ENCODE measurements around the gene BICRA.

BICRA gene

DNA sequence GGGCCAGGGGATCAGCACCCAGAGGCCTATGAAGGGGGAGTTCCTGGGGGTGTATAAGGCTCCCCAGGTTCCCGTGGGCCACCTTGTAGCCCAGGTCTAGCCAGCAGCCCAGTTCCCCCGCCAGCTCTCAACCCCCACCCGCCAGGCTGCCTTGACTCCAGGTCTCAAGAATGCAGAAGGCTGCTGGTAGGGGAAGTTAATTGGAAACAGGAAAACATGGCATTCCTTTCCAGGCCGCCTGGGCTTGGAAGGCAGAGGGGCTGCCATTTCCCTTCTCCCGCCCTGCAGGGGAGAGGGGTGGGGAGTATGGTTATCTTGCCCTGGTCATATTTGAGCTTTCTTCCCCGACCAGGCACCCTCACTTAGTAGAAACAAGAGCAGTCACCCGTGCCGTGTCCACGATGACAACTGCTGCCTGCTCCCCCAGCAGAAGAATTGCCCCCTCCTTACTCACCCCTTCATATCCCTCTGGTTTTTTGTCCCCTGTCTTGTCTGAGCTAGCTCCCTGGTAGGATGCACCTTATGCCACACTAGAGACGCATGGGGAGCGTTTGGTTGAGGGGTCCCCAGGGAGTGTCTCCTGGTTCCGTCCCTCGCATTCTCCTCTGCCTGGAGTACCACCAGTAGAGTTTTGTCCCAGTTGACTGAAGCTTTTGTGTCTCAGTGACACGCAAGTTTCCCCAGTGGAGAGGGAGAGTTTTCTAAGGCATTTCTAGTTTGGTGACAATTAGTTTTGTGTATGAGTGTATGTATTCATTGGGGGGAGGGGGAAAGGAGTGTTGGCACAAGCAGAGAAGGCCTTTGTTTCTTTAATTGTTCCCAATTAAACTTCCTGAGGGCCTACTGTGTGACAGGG lies 4.5 kb downstream of the BICRA start:
- no peak overlapping the region for H3K4me3 ChIP-seq (ENCODE audit: low read length)
- TF ChIP-seq ZNF274 (IDR thresholded peaks at IDR 0.05; ENCODE audit: low read depth, low read length) = no peak

DNA sequence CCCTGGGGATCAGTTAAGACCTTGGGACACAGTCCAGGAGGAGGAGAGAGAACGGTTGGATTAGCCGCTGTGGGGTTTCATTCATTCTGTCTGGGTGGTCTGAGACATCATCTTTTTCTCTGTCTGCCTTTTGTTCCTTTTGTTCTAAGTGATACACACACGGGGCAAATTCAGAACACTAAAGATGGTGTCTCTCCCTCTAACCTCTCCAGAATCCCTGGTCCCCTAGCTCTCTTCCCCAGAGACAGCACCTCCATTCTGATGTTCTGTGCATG lies 5.0 kb downstream of the BICRA start:
- TF ChIP-seq ZNF274 (IDR thresholded peaks at IDR 0.05; ENCODE audit: low read depth, low read length) = no peak
- H3K4me3 ChIP-seq (ENCODE audit: low read length) = no peak overlapping the region

DNA sequence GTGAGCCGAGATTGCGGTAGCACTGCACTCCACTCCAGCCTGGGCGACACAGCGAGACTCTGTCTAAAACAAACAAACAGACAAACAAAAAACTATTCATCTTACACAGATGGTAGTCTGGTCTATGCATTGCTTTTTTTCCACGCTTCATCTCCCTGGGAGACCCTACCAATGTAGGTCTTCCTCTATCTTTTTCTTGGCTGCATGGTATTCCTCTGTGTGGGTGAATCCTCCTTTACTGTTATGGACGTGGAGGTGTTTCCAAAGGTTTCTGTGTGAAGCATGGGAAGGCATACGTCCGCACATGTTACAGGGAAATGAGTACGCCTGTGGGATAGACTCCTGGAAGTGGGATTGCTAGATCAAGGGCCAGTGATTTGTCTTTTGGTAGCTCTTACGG lies 5.6 kb downstream of the BICRA start:
- no peak for TF ChIP-seq ZNF274 (IDR thresholded peaks at IDR 0.05; ENCODE audit: low read depth, low read length)
- no peak overlapping the region for H3K4me3 ChIP-seq (ENCODE audit: low read length)

DNA sequence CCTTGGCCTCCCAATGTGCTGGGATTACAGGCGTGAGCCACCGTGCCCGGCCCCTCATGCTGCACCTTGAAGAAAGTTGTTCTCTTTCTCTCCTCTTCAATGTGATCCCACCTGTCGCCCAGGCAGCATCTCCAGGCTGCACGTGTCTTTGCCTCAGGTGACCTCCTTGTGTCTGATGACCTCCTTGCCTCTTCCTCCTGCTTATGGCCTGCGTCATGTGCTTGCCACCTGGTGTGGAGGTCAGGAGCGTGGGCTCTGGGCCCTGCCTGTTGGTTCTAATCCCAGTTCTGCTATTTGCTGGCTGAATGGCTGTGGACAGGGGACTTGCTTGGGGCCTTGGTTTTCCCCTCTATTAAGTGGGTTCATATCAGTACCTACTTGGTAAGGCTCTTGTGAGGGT lies 6.3 kb downstream of the BICRA start:
- TF ChIP-seq ZNF274 (IDR thresholded peaks at IDR 0.05; ENCODE audit: low read depth, low read length) = no peak
- no peak overlapping the region for H3K4me3 ChIP-seq (ENCODE audit: low read length)

DNA sequence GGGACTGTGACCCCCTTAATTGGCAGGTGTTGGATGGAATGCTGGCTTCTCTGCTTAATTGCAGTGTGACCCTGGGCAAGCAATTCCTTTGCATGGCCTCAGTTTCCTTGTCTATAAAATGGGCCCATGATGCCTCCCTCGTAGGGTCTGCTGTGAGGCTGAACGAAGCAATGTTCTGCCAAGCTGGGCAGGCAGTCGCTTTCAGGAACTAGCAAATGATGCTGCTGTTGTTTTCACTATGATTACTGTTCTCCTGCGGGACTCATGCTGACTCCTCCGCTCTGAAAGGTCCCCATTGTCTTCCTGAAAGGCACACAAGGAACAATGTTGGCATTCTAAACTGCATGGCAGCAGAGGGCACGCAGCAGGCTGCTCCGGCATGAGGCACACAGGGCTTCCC lies 6.8 kb downstream of the BICRA start:
- TF ChIP-seq ZNF274 (IDR thresholded peaks at IDR 0.05; ENCODE audit: low read depth, low read length) = no peak
- no peak overlapping the region for H3K4me3 ChIP-seq (ENCODE audit: low read length)

DNA sequence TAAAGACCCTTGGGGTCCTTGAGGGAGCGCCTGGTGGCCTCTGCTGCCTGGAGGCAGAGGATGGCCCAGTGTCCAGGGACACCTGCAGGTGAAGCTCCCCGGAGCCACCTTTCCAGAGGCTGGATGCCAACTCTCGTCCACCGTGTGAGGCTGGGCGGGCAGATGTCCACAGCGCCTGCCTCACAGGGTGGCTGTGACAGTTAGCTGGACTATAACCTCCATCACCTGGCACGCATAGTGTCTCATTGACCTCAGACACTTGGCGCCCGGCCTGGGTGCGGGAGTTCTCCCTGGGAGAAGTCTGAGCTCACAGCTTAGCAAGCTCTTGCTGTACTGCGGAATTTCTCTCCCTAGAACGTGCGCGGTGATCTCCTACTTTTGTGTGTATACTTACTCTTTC lies 9.8 kb downstream of the BICRA start:
- no peak for TF ChIP-seq ZNF274 (IDR thresholded peaks at IDR 0.05; ENCODE audit: low read depth, low read length)
- no peak overlapping the region for H3K4me3 ChIP-seq (ENCODE audit: low read length)

DNA sequence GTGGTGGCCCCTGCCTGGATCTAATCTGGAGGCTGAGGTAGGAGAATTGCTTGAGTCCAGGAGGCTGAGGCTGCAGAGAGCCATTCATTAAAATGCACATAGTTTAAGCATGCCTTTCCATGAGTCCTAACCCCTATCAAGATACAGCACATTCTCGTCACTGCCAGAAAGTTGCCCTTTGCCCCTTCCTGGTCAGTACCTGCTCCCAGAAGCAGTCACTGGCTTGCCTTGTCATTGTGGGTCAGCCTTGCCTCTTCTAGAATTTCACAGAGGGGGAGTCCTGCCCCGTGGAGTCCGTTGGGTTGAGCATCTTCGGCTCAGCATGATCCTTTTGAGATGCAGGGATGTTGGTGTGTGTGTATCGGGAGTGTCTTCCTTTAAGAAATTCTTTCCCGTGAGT lies 10.8 kb downstream of the BICRA start:
- no peak overlapping the region for H3K4me3 ChIP-seq (ENCODE audit: low read length)
- no peak for TF ChIP-seq ZNF274 (IDR thresholded peaks at IDR 0.05; ENCODE audit: low read depth, low read length)

DNA sequence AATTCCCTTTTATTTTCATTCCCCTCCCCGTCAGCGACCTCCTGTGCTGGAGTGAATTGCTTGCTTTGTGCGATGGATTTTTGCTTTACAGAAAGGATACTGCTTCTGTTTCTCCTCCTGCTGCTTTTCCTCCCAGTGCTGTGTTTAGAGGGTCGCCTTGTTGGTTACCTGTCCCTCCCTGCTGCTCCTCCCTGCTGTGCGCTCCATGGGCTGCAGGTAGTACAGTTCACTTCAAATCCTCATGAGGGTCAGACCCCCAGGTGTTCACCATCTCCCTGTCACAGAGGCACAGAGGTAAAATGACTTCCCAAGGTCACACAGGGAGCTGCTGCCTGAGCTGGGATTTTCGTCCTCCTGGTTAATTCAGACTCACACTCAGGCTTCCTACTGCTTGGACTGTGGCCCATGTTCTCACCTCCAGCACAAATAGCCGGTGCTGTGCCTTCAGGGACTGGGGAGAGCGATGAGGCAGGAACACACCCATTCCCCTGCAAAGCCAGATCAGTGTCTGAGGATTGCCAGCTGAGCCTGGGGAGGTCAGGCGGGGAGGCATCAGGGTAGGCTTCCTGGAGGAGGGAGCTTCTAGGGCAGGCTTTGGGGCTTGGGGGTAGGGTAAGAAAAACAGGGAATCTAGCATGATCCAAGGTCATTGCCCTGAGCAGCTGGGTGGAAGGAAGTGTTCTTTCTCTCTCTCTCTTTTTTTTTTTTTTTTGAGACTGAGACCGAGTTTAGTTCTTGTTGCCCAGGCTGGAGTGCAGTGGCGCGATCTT lies 14.4 kb downstream of the BICRA start:
- TF ChIP-seq ZNF274 (IDR thresholded peaks at IDR 0.05; ENCODE audit: low read depth, low read length) = no peak

DNA sequence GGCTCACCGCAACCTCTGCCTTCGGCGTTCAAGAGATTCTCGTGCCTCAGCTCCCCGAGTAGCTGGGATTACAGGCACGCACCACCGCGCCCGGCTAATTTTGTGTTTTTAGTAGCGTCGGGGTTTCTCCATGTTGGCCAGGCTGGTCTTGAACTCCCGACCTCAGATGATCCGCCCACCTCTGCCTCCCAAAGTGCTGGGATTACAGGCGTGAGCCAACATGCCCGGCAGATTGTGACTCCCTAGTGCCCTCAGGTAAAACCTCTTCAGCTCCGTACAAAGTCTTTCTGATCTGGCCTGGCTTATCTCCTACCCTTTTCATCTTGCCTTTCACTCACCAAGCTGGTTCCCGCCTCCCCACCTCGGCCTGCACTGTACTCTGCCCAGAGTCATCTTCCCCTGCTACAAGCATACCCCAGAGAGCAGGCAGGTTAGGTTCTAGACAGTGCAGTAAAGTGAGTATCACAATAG lies 15.0 kb downstream of the BICRA start:
- no peak overlapping the region for H3K4me3 ChIP-seq (ENCODE audit: low read length)
- TF ChIP-seq ZNF274 (IDR thresholded peaks at IDR 0.05; ENCODE audit: low read depth, low read length) = no peak

More for the DNA sequence above, 14.4 kb downstream of the BICRA start:
- no peak overlapping the region for H3K4me3 ChIP-seq (ENCODE audit: low read length)

DNA sequence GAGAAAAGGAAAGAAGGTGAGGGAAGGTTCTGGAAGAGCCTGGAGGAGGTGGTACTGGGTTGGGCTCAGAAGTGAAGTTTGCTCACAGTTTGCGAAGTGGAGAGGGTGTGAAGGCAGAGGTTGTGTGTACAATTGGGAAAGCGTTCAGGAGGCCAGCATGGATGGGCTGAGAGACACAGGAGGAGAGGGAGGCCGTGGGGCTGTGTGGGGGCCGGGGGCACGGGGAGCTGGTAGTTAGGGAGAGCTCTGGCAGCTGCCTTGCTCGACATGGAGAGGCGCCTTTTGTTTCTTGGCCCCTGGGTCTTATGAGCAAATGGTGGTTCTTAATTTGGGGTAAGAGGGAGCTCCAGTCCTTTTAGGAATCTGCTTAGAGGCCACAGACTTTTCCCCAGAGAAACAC lies 16.7 kb downstream of the BICRA start:
- no peak for TF ChIP-seq ZNF274 (IDR thresholded peaks at IDR 0.05; ENCODE audit: low read depth, low read length)

DNA sequence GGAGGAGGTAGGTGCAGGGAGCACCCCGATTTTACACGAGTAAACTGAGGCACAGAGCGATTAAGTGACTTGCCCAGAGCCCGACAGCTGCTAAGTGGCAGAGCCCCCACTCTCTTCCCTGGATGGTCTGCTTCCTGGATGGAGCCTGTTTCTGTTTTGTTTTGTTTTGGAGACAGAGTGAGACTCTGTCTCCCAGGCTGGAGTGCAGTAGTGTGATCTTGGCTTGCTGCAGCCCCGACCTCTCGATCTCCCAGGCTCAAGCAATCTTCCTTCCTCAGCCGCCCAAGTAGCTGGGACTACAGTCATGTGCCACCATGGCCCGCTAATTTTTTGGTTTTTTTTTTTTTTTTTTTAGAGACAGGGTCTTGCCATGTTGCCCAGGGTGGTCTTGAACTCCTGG lies 17.3 kb downstream of the BICRA start:
- TF ChIP-seq ZNF274 (IDR thresholded peaks at IDR 0.05; ENCODE audit: low read depth, low read length) = no peak
- H3K4me3 ChIP-seq (ENCODE audit: low read length) = no peak overlapping the region

More for the DNA sequence above, 16.7 kb downstream of the BICRA start:
- H3K4me3 ChIP-seq (ENCODE audit: low read length) = no peak overlapping the region

DNA sequence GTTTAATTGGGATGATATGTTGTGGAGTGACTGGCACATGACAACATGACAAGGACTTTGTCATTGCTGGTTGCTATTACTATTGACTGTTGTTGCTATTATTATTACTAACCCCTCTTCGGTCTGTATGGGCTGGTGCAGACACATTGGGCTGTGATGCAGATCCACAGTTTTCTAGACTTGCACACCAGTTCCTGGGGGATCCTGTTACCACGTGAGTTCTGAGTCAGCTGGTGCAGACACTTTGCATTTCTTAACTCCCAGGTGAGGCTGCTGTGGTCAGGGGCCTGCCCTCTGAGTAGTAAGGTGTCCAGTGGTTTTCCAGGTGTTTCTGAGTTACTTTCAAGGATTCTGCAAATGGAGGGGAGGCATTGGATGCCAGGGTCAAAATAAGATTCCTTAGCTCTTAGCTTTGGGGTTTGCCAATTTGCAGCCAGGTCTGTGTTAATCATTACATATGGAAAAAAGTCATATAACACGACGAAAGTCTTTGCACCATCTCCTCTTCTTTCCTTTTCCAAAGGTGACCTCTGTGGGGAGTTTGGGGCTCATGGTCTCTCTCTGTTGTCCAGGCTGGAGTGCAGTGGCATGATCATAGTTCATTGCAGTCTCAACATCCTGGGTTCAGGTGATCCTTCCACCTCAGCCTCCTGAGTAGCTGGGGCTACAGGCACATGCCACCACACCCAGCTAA lies 19.3 kb downstream of the BICRA start:
- no peak for TF ChIP-seq ZNF274 (IDR thresholded peaks at IDR 0.05; ENCODE audit: low read depth, low read length)
- no peak overlapping the region for H3K4me3 ChIP-seq (ENCODE audit: low read length)

DNA sequence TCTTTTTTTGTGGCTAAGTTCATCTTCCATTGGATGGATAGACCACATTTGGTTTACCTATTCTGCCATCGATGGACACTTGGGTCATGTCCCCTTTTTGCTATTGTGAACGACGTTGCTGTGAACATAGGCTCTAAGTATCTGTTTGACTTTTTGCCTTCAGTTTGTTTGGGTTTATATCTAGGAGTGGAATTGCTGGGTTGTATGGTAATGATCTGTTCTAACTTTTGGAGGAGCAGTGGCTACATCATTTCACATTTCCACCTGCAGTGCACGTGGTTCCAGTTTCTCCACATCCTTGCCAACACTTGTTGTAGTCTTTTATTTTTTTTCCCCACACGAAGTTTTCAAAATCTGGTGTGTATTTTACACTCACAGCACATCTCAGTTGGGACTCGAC lies 21.7 kb downstream of the BICRA start:
- no peak overlapping the region for H3K4me3 ChIP-seq (ENCODE audit: low read length)
- no peak for TF ChIP-seq ZNF274 (IDR thresholded peaks at IDR 0.05; ENCODE audit: low read depth, low read length)

DNA sequence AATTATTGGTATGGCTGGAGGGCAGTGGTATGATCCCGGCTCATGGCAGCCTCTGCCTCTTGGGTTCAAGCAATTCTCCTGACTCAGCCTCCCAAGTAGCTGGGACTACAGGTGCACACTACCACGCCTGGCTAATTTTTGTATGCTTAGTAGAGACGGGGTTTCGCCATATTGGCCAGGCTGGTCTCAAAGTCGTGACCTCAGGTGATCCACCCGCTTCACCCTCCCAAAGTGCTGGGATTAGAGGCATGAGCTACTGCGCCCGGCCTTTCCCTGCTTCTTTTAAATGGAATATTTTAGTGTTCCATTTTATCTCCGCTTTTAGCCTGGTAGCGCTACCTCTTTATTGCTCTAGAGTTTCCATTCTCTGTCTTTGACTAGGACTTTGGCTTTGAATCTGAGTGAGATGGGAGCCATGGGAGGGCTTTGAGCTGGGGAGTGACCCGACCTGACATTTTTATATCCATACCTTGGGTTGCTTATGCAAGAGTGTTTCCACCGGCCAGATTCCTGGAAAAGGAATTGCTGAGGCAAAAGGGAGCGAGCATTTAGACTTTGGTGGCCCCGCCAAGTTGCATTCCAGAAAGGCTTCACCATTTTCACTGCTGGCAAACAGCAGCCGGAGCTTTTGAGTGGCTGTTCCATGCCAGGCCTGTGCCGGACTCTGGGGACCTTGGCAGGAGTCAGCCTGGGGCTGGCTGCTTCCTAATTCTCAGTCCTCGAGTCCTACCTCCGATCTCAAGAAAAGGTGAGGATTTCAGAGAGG lies 22.9 kb downstream of the BICRA start:
- no peak for TF ChIP-seq ZNF274 (IDR thresholded peaks at IDR 0.05; ENCODE audit: low read depth, low read length)

More for the DNA sequence above, 22.9 kb downstream of the BICRA start:
- no peak overlapping the region for H3K4me3 ChIP-seq (ENCODE audit: low read length)
